Measurements from ENCODE around the gene CCSAP.
"Not testable (repeated sequence)": the region's sequence is repeated elsewhere in the genome, so short reads cannot be mapped to it uniquely, and the experiment has no call there.

The CCSAP gene

GRCh38 chr1:229325853-229326487, 16.9 kb downstream of the CCSAP start:
- DNase-seq (ENCODE audit: low spot score), result no peak

- DNase-seq (ENCODE audit: low spot score), result no peak
Measured at GRCh38 chr1:229325401-229325800, 17.4 kb downstream of the CCSAP start.

GRCh38 chr1:229323885-229324553, 18.8 kb downstream of the CCSAP start:
- DNase-seq (ENCODE audit: low spot score), result no peak

GRCh38 chr1:229323201-229323600, 19.6 kb downstream of the CCSAP start:
- DNase-seq (ENCODE audit: low spot score), result no peak

- no peak for DNase-seq (ENCODE audit: low spot score)
Measured at GRCh38 chr1:229319487-229319886, 23.4 kb downstream of the CCSAP start.

GRCh38 chr1:229318056-229318455, 24.8 kb downstream of the CCSAP start:
- DNase-seq (ENCODE audit: low spot score), result no peak

DNA sequence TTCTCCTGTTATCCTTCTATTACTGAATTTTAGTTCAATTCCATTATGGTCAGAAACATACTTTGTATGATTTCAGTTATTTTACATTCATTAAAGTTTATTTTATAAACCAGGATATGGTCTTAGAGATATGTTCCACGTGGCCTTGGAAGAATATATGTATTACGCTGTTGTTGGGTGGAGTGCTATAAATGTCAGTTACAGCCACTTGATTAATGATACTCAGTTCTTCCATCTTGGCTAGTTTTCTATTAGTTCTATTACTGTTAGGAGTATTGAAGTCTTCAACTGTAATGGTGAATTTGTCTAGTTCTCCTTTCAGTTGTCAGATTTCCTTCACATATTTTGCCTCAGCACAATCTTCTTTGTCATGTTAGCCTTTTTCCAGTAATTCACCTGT, 26.7 kb downstream of the CCSAP start:
- DNase-seq (ENCODE audit: low spot score), result no peak

- DNase-seq (ENCODE audit: low spot score), result no peak
Measured at GRCh38 chr1:229310833-229311232, 32.0 kb downstream of the CCSAP start.

DNA sequence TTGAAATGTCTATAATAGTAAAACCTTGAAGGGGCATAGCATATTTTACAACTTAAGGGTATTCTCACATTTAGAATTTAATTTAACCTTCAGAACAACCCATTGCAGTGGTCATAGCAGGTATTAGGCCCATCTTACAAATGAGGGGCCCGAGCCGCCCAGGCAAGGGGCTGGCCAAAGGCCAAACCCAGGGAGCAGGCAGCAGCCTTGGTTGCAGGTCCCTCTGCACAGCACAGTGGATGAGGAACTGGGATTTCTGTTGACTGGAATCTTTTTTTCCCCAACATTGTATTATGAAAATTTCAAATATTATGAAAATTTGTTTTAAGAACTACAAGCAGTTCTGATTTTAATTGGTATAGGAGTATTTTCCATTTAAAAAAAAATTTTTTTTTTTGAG, 33.2 kb downstream of the CCSAP start:
- DNase-seq (ENCODE audit: low spot score), result no peak

GRCh38 chr1:229309074-229309473, 33.8 kb downstream of the CCSAP start:
- DNase-seq (ENCODE audit: low spot score), result no peak

GRCh38 chr1:229305392-229305791, 37.5 kb downstream of the CCSAP start:
- no peak for DNase-seq (ENCODE audit: low spot score)

GRCh38 chr1:229303855-229304254, 39.0 kb downstream of the CCSAP start:
- no peak for DNase-seq (ENCODE audit: low spot score)

DNA sequence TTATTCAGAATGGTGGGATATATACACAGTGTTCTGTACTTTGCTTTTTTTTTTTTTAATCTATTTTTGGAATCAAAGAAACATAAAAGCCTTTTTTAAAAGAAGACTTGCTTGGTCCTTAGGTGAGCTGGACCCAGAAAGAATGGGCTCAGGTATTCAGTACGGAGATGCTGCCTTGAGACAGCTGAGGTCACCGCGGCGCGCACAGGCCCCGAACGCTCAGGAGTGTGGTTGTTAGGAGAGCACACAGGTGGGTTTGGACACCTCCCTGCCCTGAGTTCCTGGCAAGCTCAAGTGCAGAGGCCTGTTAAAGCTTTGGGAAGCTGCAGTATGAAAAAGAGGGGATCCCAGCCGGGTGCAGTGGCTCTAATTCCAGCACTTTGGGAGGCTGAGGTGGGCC, 40.1 kb downstream of the CCSAP start:
- no peak for DNase-seq (ENCODE audit: low spot score)

GRCh38 chr1:229300099-229300757, 42.6 kb downstream of the CCSAP start:
- no peak for DNase-seq (ENCODE audit: low spot score)

DNA sequence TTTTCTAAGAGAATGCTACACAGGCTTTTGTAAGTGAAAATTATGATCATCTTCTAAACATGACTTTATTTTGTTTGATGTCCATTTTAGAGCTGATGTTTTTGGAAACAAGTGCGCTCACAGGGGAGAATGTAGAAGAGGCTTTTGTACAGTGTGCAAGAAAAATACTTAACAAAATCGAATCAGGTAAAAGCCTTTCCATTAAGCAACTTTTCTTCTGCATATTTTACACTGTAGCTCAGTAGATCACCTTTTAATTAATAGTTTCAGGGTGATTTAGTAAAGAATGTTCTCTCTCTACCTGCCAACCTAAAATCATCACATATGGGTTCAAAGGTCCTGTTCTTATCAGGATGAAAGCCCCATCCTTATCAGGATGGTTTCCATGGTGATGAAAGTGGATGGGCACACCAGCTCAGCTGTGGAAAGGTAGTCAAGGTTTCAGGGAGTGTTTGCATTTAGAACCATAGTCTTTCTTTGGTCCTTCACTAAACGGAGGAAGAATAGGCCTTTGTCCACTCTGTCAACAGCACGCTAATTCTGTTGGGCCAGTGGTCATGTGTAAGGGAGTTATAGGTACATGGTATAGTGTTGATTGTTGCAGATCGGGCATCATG, 43.9 kb downstream of the CCSAP start:
- no peak for DNase-seq (ENCODE audit: low spot score)

GRCh38 chr1:229298420-229298819, 44.4 kb downstream of the CCSAP start:
- DNase-seq (ENCODE audit: low spot score), result no peak

- no peak for DNase-seq (ENCODE audit: low spot score)
Measured at GRCh38 chr1:229297746-229298145, 45.1 kb downstream of the CCSAP start.

- DNase-seq (ENCODE audit: low spot score), result no peak
Measured at GRCh38 chr1:229296541-229296941, 46.3 kb downstream of the CCSAP start.

DNA sequence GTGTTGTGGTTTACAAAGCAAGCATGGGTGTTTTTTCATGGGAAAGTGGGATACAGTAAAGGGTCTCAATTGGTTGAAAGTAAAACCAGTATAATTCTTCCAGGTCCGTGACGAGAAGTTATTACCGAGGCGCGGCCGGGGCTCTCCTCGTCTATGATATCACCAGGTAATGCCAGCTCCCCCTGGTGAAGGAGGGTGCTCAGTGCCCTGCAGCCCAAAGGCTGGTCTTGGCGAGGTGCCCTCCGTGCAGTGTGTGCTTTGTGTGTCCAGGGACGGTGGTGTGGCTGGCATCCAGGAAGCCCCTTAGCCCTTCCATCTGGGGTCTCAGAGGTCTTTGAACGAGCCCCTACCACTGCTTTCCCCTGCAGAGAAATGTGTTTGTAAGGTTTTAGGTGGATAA, 47.1 kb downstream of the CCSAP start:
- DNase-seq (ENCODE audit: low spot score), result no peak

DNA sequence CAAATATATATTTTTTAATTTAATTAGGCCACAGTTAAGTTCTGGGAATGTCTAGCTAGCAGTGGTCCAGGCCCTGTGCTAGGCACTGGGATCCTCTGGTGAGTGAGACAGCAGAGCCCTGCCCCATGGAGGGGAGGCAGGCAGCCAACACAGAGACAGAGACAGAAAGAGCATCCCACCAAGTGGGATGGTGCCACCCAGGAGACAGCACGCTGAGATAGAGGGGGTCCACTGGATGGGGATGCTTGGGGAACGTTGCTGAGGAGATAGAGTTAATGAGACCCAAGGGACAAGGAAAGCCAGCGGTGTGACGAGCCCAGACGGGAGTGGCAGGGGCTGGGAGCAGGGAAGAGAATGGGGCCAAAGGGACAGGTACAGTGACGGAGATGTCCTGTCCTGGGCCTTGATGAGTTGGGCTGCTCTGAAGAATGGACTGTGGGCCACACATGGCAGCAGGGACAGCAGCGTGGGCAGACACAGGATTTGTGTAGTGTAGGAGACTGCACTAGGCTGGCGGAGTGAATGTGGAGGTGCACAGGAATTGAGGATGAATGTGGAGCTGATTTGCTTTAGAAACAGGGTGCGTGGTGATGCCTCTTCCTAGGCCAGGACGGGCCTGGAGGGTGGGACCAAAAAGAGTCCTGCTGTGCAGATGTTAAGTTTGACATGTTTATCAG, 49.2 kb downstream of the CCSAP start:
- DNase-seq (ENCODE audit: low spot score), result no peak

DNA sequence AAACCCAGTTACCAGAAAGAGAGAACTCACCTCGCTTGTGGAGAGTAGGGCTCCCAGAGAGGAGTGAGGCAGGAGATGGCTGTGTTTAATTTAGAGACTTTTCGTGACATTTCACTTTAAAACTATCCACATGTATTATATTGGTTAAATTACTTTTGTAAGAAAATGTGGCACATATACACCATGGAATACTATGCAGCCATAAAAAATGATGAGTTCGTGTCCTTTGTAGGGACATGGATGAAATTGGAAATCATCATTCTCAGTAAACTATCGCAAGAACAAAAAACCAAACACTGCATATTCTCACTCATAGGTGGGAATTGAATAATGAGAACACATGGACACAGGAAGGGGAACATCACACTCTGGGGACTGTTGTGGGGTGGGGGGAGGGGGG, 51.2 kb downstream of the CCSAP start:
- not testable (repeated sequence) for DNase-seq (ENCODE audit: low spot score)

DNA sequence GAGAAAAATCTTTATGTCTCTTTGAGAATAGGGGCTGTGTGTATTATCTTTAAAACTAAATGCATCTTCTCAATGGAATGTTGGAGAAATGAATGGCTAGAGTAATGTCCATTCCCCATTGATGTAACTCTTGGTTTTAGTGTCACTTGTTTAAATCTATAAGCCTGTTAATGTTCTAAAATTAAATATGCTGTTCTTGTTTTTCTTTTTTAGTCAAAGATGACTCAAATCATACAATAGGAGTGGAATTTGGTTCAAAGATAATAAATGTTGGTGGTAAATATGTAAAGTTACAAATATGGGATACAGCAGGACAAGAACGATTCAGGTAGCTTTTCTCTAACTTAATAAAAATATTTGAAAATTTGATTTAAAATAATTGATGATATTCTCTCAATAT, 54.3 kb downstream of the CCSAP start:
- no peak for DNase-seq (ENCODE audit: low spot score)

All from left forelimb (tissue), 1 donor.